ENCODE data around the gene NTM.

NTM gene

DNA sequence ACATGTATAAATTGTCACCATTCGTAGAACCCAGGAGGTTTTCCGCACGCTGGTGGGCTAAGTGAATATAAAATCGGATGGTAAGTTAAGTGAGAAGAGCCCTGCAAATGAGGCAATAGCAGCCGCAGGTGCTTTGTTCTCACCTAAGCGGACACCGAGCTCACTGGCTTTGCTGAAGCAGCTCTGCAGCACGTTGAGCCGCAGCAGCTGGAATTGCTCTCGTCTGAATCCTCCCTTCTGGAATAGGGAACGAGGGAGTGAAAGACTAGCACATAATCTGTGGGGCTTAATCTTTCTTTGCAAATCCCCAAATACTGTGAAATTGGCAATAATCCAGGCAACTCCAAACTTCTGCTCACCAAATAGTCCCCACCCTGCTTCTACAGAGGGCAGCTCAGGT lies 488.1 kb downstream of the NTM start:
- no peak for TF ChIP-seq EZH2phosphoT487 (IDR thresholded peaks at IDR 0.05; ENCODE audit: borderline replicate concordance)
- TF ChIP-seq, protein P1, sequence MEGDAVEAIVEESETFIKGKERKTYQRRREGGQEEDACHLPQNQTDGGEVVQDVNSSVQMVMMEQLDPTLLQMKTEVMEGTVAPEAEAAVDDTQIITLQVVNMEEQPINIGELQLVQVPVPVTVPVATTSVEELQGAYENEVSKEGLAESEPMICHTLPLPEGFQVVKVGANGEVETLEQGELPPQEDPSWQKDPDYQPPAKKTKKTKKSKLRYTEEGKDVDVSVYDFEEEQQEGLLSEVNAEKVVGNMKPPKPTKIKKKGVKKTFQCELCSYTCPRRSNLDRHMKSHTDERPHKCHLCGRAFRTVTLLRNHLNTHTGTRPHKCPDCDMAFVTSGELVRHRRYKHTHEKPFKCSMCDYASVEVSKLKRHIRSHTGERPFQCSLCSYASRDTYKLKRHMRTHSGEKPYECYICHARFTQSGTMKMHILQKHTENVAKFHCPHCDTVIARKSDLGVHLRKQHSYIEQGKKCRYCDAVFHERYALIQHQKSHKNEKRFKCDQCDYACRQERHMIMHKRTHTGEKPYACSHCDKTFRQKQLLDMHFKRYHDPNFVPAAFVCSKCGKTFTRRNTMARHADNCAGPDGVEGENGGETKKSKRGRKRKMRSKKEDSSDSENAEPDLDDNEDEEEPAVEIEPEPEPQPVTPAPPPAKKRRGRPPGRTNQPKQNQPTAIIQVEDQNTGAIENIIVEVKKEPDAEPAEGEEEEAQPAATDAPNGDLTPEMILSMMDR (conservative IDR thresholded peaks at IDR 0.05; ENCODE audit: low read length) = no peak
- Histone ChIP-seq H3K9me3 (ENCODE audit: insufficient read depth, low read depth, low read length) (no peaks in the 10 kb centered on the region), H3F3A (ENCODE audit: low read depth) (no peaks in the 10 kb centered on the region), H3K9me2 (replicated peaks; ENCODE audit: low read depth, low read length) (no peaks in the 10 kb centered on the region), H4K20me1 (ENCODE audit: insufficient read depth, low read length, poor library complexity, severe bottlenecking) (no peaks in the 10 kb centered on the region), H3K27me3 (ENCODE audit: insufficient read depth, low read length, poor library complexity, severe bottlenecking) (no peaks in the 10 kb centered on the region), H3K4me2 (ENCODE audit: low read depth, low read length, poor library complexity, severe bottlenecking) (no peak overlapping the region), H3K4me1 (ENCODE audit: insufficient read depth, low read length, poor library complexity, severe bottlenecking) (no peaks in the 10 kb centered on the region), H3K4me3 (ENCODE audit: low read length, poor library complexity, severe bottlenecking) (no peak overlapping the region), H3K9ac (ENCODE audit: low read depth, low read length, poor library complexity, severe bottlenecking) (no peak overlapping the region), H3K79me2 (ENCODE audit: insufficient read depth, low read length) (no peaks in the 10 kb centered on the region), H3K36me3 (ENCODE audit: insufficient read depth, low read length) (no peaks in the 10 kb centered on the region), H2AFZ (ENCODE audit: low read length) (no peak overlapping the region)

DNA sequence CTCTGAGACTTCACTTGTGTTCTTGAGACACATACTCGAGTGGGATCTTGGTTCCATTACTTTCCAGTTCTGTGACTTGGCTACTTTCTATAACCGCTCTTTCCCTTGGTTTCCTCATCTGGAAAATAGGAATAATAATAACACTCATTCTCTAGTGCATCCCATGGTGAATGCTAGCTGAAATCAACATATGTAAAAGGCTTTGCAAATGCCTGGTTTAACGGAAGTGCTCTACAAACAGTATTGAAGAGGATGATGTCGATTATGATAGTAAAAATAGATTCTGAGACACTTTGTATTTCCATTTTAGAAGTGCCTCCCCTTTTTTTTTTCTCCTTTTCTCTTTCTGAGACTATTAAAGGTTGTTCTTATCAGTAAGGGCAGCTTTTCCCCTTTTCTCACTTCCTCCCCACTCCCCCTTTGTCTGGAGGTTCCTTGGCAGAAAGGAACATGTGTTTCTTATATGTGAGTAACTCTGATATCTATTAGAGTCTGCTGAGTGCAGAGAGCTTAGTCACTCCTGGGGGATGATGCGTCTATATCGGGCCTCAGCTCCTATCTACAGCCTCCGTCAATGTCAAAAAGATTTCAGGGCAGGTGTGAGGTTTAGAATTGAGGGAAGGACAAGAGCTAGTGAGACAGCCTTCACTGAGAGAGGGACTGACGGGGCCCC lies 489.3 kb downstream of the NTM start:
- Histone ChIP-seq H3K79me2 (ENCODE audit: insufficient read depth, low read length) (no peaks in the 10 kb centered on the region), H3K27me3 (ENCODE audit: insufficient read depth, low read length, poor library complexity, severe bottlenecking) (no peaks in the 10 kb centered on the region), H3F3A (ENCODE audit: low read depth) (no peaks in the 10 kb centered on the region), H3K4me3 (ENCODE audit: low read length, poor library complexity, severe bottlenecking) (no peak overlapping the region), H4K20me1 (ENCODE audit: insufficient read depth, low read length, poor library complexity, severe bottlenecking) (no peaks in the 10 kb centered on the region), H3K9me3 (ENCODE audit: insufficient read depth, low read depth, low read length) (no peaks in the 10 kb centered on the region), H3K9ac (ENCODE audit: low read depth, low read length, poor library complexity, severe bottlenecking) (no peak overlapping the region), H3K9me2 (replicated peaks; ENCODE audit: low read depth, low read length) (no peaks in the 10 kb centered on the region), H3K36me3 (ENCODE audit: insufficient read depth, low read length) (no peaks in the 10 kb centered on the region), H3K4me1 (ENCODE audit: insufficient read depth, low read length, poor library complexity, severe bottlenecking) (no peaks in the 10 kb centered on the region), H3K4me2 (ENCODE audit: low read depth, low read length, poor library complexity, severe bottlenecking) (no peak overlapping the region), H2AFZ (ENCODE audit: low read length) (no peak overlapping the region)
- TF ChIP-seq, protein P1 (conservative IDR thresholded peaks at IDR 0.05; ENCODE audit: low read length) = no peak
- no peak for TF ChIP-seq EZH2phosphoT487 (IDR thresholded peaks at IDR 0.05; ENCODE audit: borderline replicate concordance)

DNA sequence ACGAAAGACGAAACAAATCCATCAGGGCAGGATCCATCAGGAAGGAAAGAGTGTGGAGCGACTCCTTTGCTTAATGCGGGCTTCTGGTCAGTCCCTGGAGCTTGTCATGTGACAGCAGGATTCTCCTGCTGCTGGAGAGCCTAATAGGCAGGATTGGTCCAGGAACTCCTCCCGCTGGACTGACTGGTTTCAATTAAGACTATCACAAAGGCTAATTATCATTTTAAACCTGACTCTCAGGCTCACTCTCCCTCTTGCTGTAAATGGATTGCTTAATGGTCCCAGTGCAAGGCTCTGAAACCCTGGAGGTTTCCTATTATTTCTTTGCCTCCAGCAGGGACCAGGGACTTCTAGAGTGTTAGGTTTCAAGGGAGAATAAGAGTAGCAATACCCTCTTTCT lies 493.8 kb downstream of the NTM start:
- Histone ChIP-seq H2AFZ (ENCODE audit: low read length) (no peak overlapping the region), H3K4me1 (ENCODE audit: insufficient read depth, low read length, poor library complexity, severe bottlenecking) (no peaks in the 10 kb centered on the region), H3K36me3 (ENCODE audit: insufficient read depth, low read length) (no peaks in the 10 kb centered on the region), H4K20me1 (ENCODE audit: insufficient read depth, low read length, poor library complexity, severe bottlenecking) (no peaks in the 10 kb centered on the region), H3F3A (ENCODE audit: low read depth) (no peaks in the 10 kb centered on the region), H3K4me2 (ENCODE audit: low read depth, low read length, poor library complexity, severe bottlenecking) (no peak overlapping the region), H3K9me2 (replicated peaks; ENCODE audit: low read depth, low read length) (no peaks in the 10 kb centered on the region), H3K4me3 (ENCODE audit: low read length, poor library complexity, severe bottlenecking) (no peak overlapping the region), H3K9ac (ENCODE audit: low read depth, low read length, poor library complexity, severe bottlenecking) (no peak overlapping the region), H3K27me3 (ENCODE audit: insufficient read depth, low read length, poor library complexity, severe bottlenecking) (no peaks in the 10 kb centered on the region), H3K9me3 (ENCODE audit: insufficient read depth, low read depth, low read length) (no peaks in the 10 kb centered on the region), H3K79me2 (ENCODE audit: insufficient read depth, low read length) (no peaks in the 10 kb centered on the region)
- no peak for TF ChIP-seq EZH2phosphoT487 (IDR thresholded peaks at IDR 0.05; ENCODE audit: borderline replicate concordance)
- TF ChIP-seq, protein P1 (conservative IDR thresholded peaks at IDR 0.05; ENCODE audit: low read length) = no peak

Measured in Loucy (cell line).